Muscle layer of duodenum (tissue), 2 donors: ENCODE measurements around the gene RNASEH2B.

Experiments
- H3K27ac ChIP-seq: one replicate; pipeline ENCODE4 v1.7.0; 2013; ENCODE audit warnings: mild to moderate bottlenecking, low read length
- H3K27me3 ChIP-seq: one replicate; pipeline ENCODE4 v1.7.0; 2013; ENCODE audit warnings: low read depth, mild to moderate bottlenecking, control low read depth, low read length
- H3K36me3 ChIP-seq, 2 donors: one replicate each; pipeline ENCODE4 v1.7.0; 2013; ENCODE audit warnings: low read length in 2 of 2, control low read depth in 1 of 2, mild to moderate bottlenecking in 1 of 2; ENCODE audit not compliant: insufficient read depth in 2 of 2, control insufficient read depth in 1 of 2
- H3K4me1 ChIP-seq, 2 donors: one replicate each; pipeline ENCODE4 v1.7.0; 2013; ENCODE audit warnings: low read length in 2 of 2, mild to moderate bottlenecking in 2 of 2, control low read depth in 1 of 2, moderate library complexity in 1 of 2; ENCODE audit not compliant: insufficient read depth in 2 of 2, control insufficient read depth in 1 of 2
- H3K4me3 ChIP-seq, 2 donors: one replicate each; pipeline ENCODE4 v1.7.0; 2013; ENCODE audit warnings: low read length in 2 of 2, low read depth in 1 of 2, mild to moderate bottlenecking in 1 of 2
- H3K9me3 ChIP-seq, 2 donors: one replicate each; pipeline ENCODE4 v1.7.0; 2013; ENCODE audit warnings: low read length in 2 of 2, control low read depth in 1 of 2, mild to moderate bottlenecking in 1 of 2; ENCODE audit not compliant: control insufficient read depth in 1 of 2
- donor health status: healthy.

Gene RNASEH2B

GRCh38 chr13:50999641-51000040 lies 90.0 kb downstream of the RNASEH2B start:
- Histone ChIP-seq H3K27ac (no peak overlapping the region), H3K4me1 (peaks cover 0 to 10% of the 10 kb centered on the region in 2 donors), H3K27me3 (no peaks in the 10 kb centered on the region), H3K9me3 (no peaks in the 10 kb centered on the region), H3K36me3 (no peaks in the 10 kb centered on the region), H3K4me3 (no peak overlapping the region)

DNA sequence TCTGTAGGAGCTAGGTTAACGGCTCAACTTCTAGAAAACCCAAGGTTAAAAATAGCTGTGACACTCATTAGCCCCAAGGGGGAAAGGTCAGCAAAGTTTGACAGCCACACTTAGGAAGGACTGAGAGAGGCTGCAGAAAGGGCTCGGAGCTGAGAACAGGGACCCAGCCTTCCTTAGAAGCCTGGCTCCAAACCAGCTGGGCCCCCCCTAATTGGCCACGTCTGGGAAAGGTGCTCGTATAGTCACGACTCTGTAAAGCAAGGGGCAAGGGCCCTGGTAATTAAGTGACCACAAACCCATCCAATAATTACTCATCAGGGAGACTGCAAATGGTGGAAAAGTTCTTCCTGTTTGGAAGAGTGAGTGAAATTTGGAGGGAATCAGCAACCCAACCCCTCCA lies 90.5 kb downstream of the RNASEH2B start:
- Histone ChIP-seq H3K4me3 (no peak overlapping the region), H3K9me3 (no peaks in the 10 kb centered on the region), H3K27ac (no peak overlapping the region), H3K4me1 (peaks cover 0 to 10% of the 10 kb centered on the region in 2 donors), H3K27me3 (no peaks in the 10 kb centered on the region), H3K36me3 (no peaks in the 10 kb centered on the region)

DNA sequence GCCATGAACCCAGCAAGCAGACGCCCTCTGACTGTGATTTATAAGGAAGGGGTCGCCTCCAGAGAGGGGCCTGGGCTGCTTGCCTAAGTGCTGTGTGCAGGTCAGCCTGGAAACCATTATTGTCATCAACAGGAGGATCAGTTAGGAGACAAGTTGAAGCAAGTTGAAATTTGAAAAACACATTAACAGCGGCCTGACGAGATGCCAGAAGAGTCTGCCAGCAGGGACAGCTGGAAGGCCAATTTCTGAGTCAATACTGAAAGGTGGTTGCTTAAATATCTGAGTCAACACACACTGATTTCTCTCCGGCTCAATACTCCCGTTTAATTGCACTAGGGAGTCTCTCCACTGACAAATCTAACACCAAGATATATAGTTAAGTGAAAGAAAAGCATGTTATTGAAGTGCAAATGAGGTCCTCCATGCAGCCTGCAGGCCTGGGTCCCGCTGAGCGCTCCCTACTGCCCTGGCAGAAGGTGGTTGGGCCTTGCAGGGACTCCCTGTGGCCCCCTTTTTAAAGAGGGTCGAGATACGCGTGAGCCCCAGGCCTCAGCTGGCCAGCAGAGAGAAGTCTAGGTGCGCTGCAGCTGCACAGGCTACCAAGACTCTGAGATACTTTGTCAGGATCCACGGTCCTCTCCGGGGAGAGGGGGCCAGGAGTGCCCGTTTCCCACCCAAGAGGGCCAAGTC lies 91.1 kb downstream of the RNASEH2B start:
- H3K36me3 ChIP-seq: no peaks in the 10 kb centered on the region
- no peaks in the 10 kb centered on the region for H3K9me3 ChIP-seq
- H3K27ac ChIP-seq: no peak overlapping the region
- no peaks in the 10 kb centered on the region for H3K27me3 ChIP-seq
- no peak overlapping the region for H3K4me3 ChIP-seq
- peaks cover 0 to 10% of the 10 kb centered on the region in 2 donors for H3K4me1 ChIP-seq

DNA sequence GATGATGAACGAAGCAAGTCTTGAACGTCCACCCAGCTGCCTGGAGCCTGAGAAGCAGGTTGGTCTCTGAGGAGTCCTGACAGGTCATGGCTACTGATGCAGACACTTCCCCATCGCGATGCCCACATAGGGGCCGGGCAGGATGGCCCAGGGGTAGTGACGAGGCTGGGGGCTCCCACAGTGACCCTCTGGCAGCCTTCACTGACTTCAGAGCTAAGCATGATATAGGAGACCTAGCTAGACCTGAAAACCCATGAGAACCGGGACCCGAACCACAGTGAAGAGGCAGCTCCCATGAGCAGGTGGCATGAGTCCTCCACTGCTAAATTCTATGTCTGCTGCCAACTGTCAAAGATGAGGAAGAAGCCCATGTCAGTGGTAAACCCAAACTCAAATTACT lies 91.7 kb downstream of the RNASEH2B start:
- peaks cover 0 to 10% of the 10 kb centered on the region in 2 donors for H3K4me1 ChIP-seq
- no peak overlapping the region for H3K27ac ChIP-seq
- no peaks in the 10 kb centered on the region for H3K36me3 ChIP-seq
- H3K9me3 ChIP-seq: no peaks in the 10 kb centered on the region
- no peak overlapping the region for H3K4me3 ChIP-seq
- no peaks in the 10 kb centered on the region for H3K27me3 ChIP-seq

- Histone ChIP-seq H3K27ac (no peak overlapping the region), H3K4me1 (peaks cover 0 to 10% of the 10 kb centered on the region in 2 donors)
These were observed 93.1 kb downstream of the RNASEH2B start for GRCh38 chr13:51002736-51003135.

GRCh38 chr13:51003642-51004041 lies 94.1 kb downstream of the RNASEH2B start:
- Histone ChIP-seq H3K9me3 (no peaks in the 10 kb centered on the region), H3K27ac (no peak overlapping the region), H3K27me3 (no peaks in the 10 kb centered on the region), H3K4me1 (peaks cover 0 to 10% of the 10 kb centered on the region in 2 donors), H3K36me3 (no peaks in the 10 kb centered on the region), H3K4me3 (no peak overlapping the region)

More at GRCh38 chr13:51002736-51003135, 93.1 kb downstream of the RNASEH2B start:
- no peaks in the 10 kb centered on the region for H3K9me3 ChIP-seq
- H3K27me3 ChIP-seq: no peaks in the 10 kb centered on the region
- no peak overlapping the region for H3K4me3 ChIP-seq
- no peaks in the 10 kb centered on the region for H3K36me3 ChIP-seq

- Histone ChIP-seq H3K27ac (no peak overlapping the region), H3K4me3 (no peak overlapping the region), H3K9me3 (no peaks in the 10 kb centered on the region), H3K27me3 (no peaks in the 10 kb centered on the region), H3K36me3 (no peaks in the 10 kb centered on the region), H3K4me1 (peaks cover 0 to 10% of the 10 kb centered on the region in 2 donors)
These were observed 94.7 kb downstream of the RNASEH2B start for GRCh38 chr13:51004111-51004865.

GRCh38 chr13:51004918-51005460 lies 95.4 kb downstream of the RNASEH2B start:
- no peaks in the 10 kb centered on the region for H3K27me3 ChIP-seq
- no peaks in the 10 kb centered on the region for H3K9me3 ChIP-seq
- peaks cover 0 to 9% of the 10 kb centered on the region in 2 donors for H3K4me1 ChIP-seq
- no peaks in the 10 kb centered on the region for H3K36me3 ChIP-seq
- H3K4me3 ChIP-seq: no peak overlapping the region
- no peak overlapping the region for H3K27ac ChIP-seq

- H3K27me3 ChIP-seq: no peaks in the 10 kb centered on the region
- peak overlapping the region; percentile 2 for H3K27ac ChIP-seq
- no peaks in the 10 kb centered on the region for H3K9me3 ChIP-seq
- H3K4me3 ChIP-seq: no peak overlapping the region
- no peaks in the 10 kb centered on the region for H3K36me3 ChIP-seq
- H3K4me1 ChIP-seq: peaks cover 0 to 4% of the 10 kb centered on the region in 2 donors
These were observed 96.0 kb downstream of the RNASEH2B start for GRCh38 chr13:51005566-51005965.
